AG04449 (cell line): ENCODE data around the gene PROKR2.

ENCODE experiments used
- CTCF ChIA-PET: fragments of 350-600 bp; formaldehyde crosslinking; extraction: SDS; loops from one replicate; lab custom pipeline; 2021; ENCODE audit warnings: antibody characterized with exemption; lab: Yijun Ruan, JAX
- POLR2A ChIA-PET: fragments of 400-600, 350-600 bp; formaldehyde crosslinking; extraction: SDS; loops from one replicate; lab custom pipeline; 2020; ENCODE audit warnings: antibody characterized with exemption, inconsistent platforms; lab: Yijun Ruan, JAX
- DNase-seq: peaks from one replicate; pipeline ENCODE4 v3.0.0-alpha.2; 2010; ENCODE audit warnings: low read depth, low spot score
- H3K4me3 ChIP-seq: 2 replicates; pipeline ENCODE4 v1.5.1; 2011; ENCODE audit warnings: low read depth, mild to moderate bottlenecking, control low read depth, low read length
- TF ChIP-seq, protein P1 (sequence below): IDR thresholded peaks from one replicate; pipeline ENCODE4 v1.5.1; 2011; ENCODE audit warnings: mild to moderate bottlenecking, moderate library complexity, low read length, control low read depth, inconsistent platforms; ENCODE audit not compliant: insufficient read depth; ENCODE audit errors: missing control alignments

PROKR2 gene

DNA sequence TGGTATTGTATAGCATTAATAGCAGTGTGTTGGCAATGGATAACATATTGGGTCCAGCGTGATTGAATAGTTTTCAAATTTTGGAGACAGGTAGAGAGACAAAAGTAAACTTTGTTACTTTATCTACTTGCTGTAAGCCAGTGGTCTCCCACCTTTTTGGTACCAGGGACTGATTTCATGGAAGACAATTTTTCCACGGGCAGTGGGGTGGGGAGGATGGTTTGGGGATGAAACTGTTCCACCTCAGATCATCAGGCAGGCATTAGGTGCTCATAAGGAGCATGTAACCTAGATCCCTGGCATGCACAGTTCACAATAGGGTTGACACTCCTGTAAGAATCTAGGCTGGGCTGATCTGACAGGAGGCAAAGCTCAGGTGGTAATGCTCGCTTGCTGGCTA lies 14.6 kb upstream of the PROKR2 start:
- TF ChIP-seq, protein P1, sequence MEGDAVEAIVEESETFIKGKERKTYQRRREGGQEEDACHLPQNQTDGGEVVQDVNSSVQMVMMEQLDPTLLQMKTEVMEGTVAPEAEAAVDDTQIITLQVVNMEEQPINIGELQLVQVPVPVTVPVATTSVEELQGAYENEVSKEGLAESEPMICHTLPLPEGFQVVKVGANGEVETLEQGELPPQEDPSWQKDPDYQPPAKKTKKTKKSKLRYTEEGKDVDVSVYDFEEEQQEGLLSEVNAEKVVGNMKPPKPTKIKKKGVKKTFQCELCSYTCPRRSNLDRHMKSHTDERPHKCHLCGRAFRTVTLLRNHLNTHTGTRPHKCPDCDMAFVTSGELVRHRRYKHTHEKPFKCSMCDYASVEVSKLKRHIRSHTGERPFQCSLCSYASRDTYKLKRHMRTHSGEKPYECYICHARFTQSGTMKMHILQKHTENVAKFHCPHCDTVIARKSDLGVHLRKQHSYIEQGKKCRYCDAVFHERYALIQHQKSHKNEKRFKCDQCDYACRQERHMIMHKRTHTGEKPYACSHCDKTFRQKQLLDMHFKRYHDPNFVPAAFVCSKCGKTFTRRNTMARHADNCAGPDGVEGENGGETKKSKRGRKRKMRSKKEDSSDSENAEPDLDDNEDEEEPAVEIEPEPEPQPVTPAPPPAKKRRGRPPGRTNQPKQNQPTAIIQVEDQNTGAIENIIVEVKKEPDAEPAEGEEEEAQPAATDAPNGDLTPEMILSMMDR = no peak
- ChIA-PET POLR2A (no interaction called here), CTCF (no interaction called here)
- no peak for DNase-seq
- no peak overlapping the region for H3K4me3 ChIP-seq

DNA sequence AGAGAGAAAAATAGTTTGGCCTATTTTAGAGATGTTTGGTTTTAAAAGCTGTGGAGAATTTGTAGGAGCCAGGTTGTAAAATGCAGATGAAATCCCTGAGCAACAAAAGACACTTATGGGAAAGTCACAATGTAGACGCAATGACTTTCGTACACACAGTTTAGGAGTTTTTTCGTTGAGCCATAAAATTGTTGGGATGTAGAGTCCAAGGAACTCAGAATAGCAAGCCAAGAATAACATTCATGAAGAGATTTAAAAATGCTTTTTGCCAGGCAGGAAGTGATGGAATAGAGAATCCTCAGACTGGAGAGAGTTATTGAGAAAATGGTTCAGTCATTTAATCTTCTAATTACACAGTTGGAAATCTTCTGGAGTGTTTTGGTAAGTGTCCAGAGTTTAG lies 11.5 kb upstream of the PROKR2 start:
- POLR2A ChIA-PET = no interaction called here
- CTCF ChIA-PET = no interaction called here

DNA sequence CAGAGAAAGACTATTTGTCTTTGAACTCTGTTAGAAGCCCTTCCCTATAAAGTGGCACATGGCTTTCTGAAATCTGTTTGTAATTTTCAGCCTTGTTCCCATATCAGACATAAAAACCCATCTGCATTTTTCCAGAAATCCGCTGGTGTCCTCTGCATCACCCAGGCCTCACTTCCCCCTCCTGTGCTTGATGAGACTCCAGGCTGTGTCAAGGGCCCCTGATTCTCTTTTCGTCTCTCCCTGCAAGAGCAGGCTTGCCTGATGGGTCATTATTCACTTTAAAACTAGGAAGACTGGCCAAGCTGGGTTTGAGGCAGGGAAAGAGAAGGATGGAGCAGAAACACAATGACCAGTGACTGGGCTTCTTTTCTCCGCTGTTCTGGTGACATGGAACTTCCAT lies 10.6 kb upstream of the PROKR2 start:
- DNase-seq = no peak
- ChIA-PET POLR2A (no interaction called here), CTCF (no interaction called here)
- TF ChIP-seq, protein P1 = no peak
- no peak overlapping the region for H3K4me3 ChIP-seq

More for the DNA sequence above, 11.5 kb upstream of the PROKR2 start:
- no peak for DNase-seq
- TF ChIP-seq, protein P1 = no peak
- H3K4me3 ChIP-seq = no peak overlapping the region

DNA sequence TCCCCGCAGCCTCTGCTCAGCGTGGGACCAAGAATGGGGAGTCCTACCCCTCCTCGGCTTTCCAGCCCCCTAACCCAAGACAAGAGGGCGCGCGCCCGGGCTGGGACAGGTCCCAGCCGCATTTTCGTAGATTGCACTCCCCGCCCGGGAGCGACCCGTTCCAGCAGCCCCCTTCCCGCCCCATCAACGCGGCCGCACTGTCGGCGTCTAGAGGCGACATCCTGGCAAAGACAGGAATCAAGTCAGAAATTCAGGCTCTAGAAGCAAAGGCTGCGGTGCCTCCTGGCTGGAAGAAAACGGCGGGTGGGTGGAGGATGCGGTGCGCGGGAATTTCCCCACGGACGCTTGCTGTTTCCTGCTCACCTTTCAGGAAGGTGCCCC lies 957 bp downstream of the PROKR2 start:
- DNase-seq = no peak
- TF ChIP-seq, protein P1 = no peak
- ChIA-PET POLR2A (no interaction called here), CTCF (no interaction called here)
- H3K4me3 ChIP-seq = no peak overlapping the region

DNA sequence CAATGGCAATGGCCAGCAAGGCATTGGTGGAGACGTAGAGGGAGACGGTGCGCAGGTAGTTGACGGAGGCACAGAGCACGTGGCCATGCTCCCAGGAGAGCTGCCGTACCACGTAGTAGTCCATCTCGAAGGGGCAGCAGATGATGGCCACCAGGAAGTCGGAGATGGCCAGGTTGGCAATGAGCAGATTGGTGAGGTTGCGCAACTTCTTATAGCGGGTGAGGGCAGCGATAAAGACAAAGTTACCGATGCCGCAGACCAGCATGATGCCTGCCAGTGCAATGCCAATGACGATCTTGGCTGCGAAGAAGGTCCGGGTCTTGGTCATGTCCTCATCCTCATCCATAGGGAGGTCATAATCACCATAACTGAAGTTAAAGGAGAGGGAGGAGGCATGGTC lies 2.8 kb downstream of the PROKR2 start:
- CTCF ChIA-PET = no interaction called here
- H3K4me3 ChIP-seq = no peak overlapping the region
- POLR2A ChIA-PET = no interaction called here
- TF ChIP-seq, protein P1 = no peak
- no peak for DNase-seq

DNA sequence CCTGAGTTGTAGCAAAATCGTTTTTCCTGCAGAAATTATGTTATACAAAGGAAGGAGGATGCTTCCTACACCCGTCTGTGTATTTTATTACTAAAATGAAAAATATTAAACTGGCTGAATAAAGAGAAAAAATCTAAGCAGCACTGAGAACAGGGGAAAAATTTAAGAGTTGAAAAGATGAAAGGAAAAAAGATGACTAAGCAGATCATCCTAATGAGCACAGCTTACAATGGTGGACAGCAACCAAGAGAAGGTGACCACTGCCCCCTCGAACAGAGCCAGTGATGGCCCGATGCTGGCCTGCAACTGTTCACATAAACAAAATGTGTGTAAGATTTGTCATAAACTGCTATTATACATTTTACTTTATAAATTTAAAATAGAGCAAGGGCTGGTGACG lies 4.2 kb downstream of the PROKR2 start:
- no peak overlapping the region for H3K4me3 ChIP-seq
- TF ChIP-seq, protein P1 = no peak
- POLR2A ChIA-PET = no interaction called here
- DNase-seq = no peak
- CTCF ChIA-PET = no interaction called here
